SK-N-SH (cell line): Measurements from ENCODE around the gene CTNNA3. TPM values are rescaled to one million over a fixed set of nuclear protein-coding genes. Genes with fewer than 3 reads are reported as not detected.

Experiments used
- CTCF ChIA-PET: fragments of 300-600, 350-600 bp; formaldehyde crosslinking; extraction: SDS; loops from one replicate; lab custom pipeline; 2021; lab: Yijun Ruan, JAX
- POLR2A ChIA-PET: fragments of 350-600 bp; sonication (Branson Sonifier 250); formaldehyde crosslinking; extraction: SDS; loops from one replicate; lab custom pipeline; 2020; ENCODE audit warnings: antibody characterized with exemption, inconsistent platforms; lab: Yijun Ruan, JAX
- DNase-seq: peaks from one replicate; pipeline ENCODE4 v3.0.0; 2012
- H2AFZ ChIP-seq: fragments of 200-600 bp; sonication (generic); 2 replicates; pipeline ENCODE4 v1.8.1; 2016; ENCODE audit warnings: antibody characterized with exemption, mild to moderate bottlenecking, low read depth
- H3F3A ChIP-seq: fragments of 200-600 bp; sonication (generic); replicated peaks from 2 replicates; pipeline ENCODE3; 2016; ENCODE audit warnings: antibody characterized with exemption, mild to moderate bottlenecking; ENCODE audit not compliant: insufficient read depth
- H3K27ac ChIP-seq, 2 experiments: fragments of 200-500 bp in 1 of 2; fragments of 200-600 bp in 1 of 2; sonication (Bioruptor generic) in 1 of 2; sonication (generic), shearing (Covaris generic) in 1 of 2; 2 replicates each; pipeline versions ENCODE4 v1.5.1 to v1.6.1; 2014 to 2016; ENCODE audit warnings: low read depth in 2 of 2, inconsistent platforms in 1 of 2, low read length in 1 of 2, mild to moderate bottlenecking in 1 of 2, mixed read lengths in 1 of 2
- H3K27me3 ChIP-seq: fragments of 200-600 bp; sonication (generic), shearing (Covaris generic); 2 replicates; pipeline ENCODE4 v1.6.1; 2016; ENCODE audit warnings: mixed run types; ENCODE audit not compliant: insufficient read depth
- H3K36me3 ChIP-seq, 2 experiments: fragments of 200-500 bp in 1 of 2; fragments of 200-600 bp in 1 of 2; sonication (Bioruptor generic) in 1 of 2; sonication (generic) in 1 of 2; replicated peaks in 1 of 2; 2 replicates each; pipeline versions ENCODE3 to v1.5.1; 2014 to 2016; ENCODE audit warnings: low read length in 1 of 2, mild to moderate bottlenecking in 1 of 2; ENCODE audit not compliant: insufficient read depth in 2 of 2, control insufficient read depth in 1 of 2
- H3K4me1 ChIP-seq, 2 experiments: fragments of 200-500 bp in 1 of 2; fragments of 200-600 bp in 1 of 2; sonication (Bioruptor generic) in 1 of 2; sonication (generic), shearing (Covaris generic) in 1 of 2; 2 replicates each; pipeline versions ENCODE4 v1.5.1 to v1.6.1; 2014 to 2016; ENCODE audit warnings: low read depth in 1 of 2, low read length in 1 of 2, mixed run types in 1 of 2; ENCODE audit not compliant: insufficient read depth in 2 of 2, control insufficient read depth in 1 of 2
- H3K4me2 ChIP-seq: fragments of 200-600 bp; sonication (generic), shearing (Covaris generic); 2 replicates; pipeline ENCODE4 v1.6.1; 2017; ENCODE audit warnings: mixed run types
- H3K4me3 ChIP-seq, 2 experiments: fragments of 200-500 bp in 1 of 2; fragments of 200-600 bp in 1 of 2; sonication (Bioruptor generic) in 1 of 2; sonication (generic), shearing (Covaris generic) in 1 of 2; 2 replicates each; pipeline versions ENCODE4 v1.5.1 to v1.8.1; 2014 to 2016; ENCODE audit warnings: low read depth in 2 of 2, inconsistent platforms in 1 of 2, low read length in 1 of 2, mild to moderate bottlenecking in 1 of 2, mixed read lengths in 1 of 2, moderate library complexity in 1 of 2
- H3K79me2 ChIP-seq: fragments of 200-600 bp; sonication (generic); 2 replicates; pipeline ENCODE4 v1.8.1; 2017; ENCODE audit warnings: mild to moderate bottlenecking; ENCODE audit not compliant: insufficient read depth
- H3K9ac ChIP-seq: fragments of 200-600 bp; sonication (generic); 2 replicates; pipeline ENCODE4 v1.6.1; 2017; ENCODE audit warnings: mixed run types
- H3K9me2 ChIP-seq: fragments of 200-600 bp; sonication (generic); 2 replicates; pipeline ENCODE4 v1.6.1; 2017; ENCODE audit warnings: mixed run types
- H3K9me3 ChIP-seq: fragments of 200-600 bp; sonication (generic); 2 replicates; pipeline ENCODE4 v1.6.1; 2017; ENCODE audit warnings: mixed run types, mild to moderate bottlenecking, moderate library complexity
- H4K20me1 ChIP-seq: fragments of 200-600 bp; sonication (generic); 2 replicates; pipeline ENCODE4 v1.6.1; 2017; ENCODE audit warnings: mild to moderate bottlenecking, mixed run types; ENCODE audit not compliant: insufficient read depth
- CHD2 ChIP-seq: fragments of 150-350 bp; IDR thresholded peaks from 2 replicates; pipeline ENCODE4 v1.6.1; 2018; ENCODE audit warnings: low read length; ENCODE audit not compliant: partially characterized antibody
- CTCF ChIP-seq: fragments of 200-600 bp; sonication (generic); IDR thresholded peaks from 2 replicates; pipeline ENCODE4 v1.6.1; 2017; ENCODE audit warnings: antibody characterized with exemption, mild to moderate bottlenecking, moderate library complexity
- EP300 ChIP-seq, 2 experiments: IDR thresholded peaks; 2 replicates each; pipeline versions ENCODE4 v1.4.0 to v1.6.1; 2012; ENCODE audit warnings: borderline replicate concordance in 1 of 2, low read depth in 1 of 2, low read length in 1 of 2
- FOXJ3 ChIP-seq: sonication (generic); formaldehyde crosslinking; IDR thresholded peaks from 2 replicates; pipeline ENCODE4 v1.5.1; 2020; ENCODE audit warnings: mild to moderate bottlenecking, missing genetic modification reagents
- FOXM1 ChIP-seq: IDR thresholded peaks from 2 replicates; pipeline ENCODE4 v1.4.0; 2012; ENCODE audit warnings: low read depth, mild to moderate bottlenecking
- GATA2 ChIP-seq: sonication (generic); formaldehyde crosslinking; IDR thresholded peaks from 2 replicates; pipeline ENCODE4 v1.5.0; 2020; ENCODE audit warnings: mild to moderate bottlenecking, missing genetic modification reagents
- IRF3 ChIP-seq: fragments of 150-350 bp; IDR thresholded peaks from 2 replicates; pipeline ENCODE4 v1.6.1; 2016; ENCODE audit warnings: mild to moderate bottlenecking, low read depth, low read length
- JUND ChIP-seq: IDR thresholded peaks from 2 replicates; pipeline ENCODE4 v1.4.0; 2012
- MXI1 ChIP-seq: IDR thresholded peaks from 2 replicates; pipeline ENCODE4 v1.6.1; 2012; ENCODE audit warnings: mild to moderate bottlenecking, low read depth, low read length, improper control_type of control experiment
- RCOR1 ChIP-seq: fragments of 150-350 bp; IDR thresholded peaks from 2 replicates; pipeline ENCODE4 v1.6.1; 2017; ENCODE audit warnings: antibody characterized with exemption, low read length
- SMC3 ChIP-seq: IDR thresholded peaks from 2 replicates; pipeline ENCODE4 v1.6.1; 2012; ENCODE audit warnings: low read depth, low read length, improper control_type of control experiment
- TCF12 ChIP-seq: IDR thresholded peaks from 2 replicates; pipeline ENCODE4 v1.4.0; 2012
- TEAD4 ChIP-seq: IDR thresholded peaks from 2 replicates; pipeline ENCODE4 v1.4.0; 2012; ENCODE audit warnings: mild to moderate bottlenecking, borderline replicate concordance; ENCODE audit not compliant: insufficient read depth
- ZBTB33 ChIP-seq: IDR thresholded peaks from 2 replicates; pipeline ENCODE4 v1.4.0; 2012; ENCODE audit warnings: low read depth, borderline replicate concordance
- WGBS: methylation state at CpG from one replicate; pipeline ENCODE4 v1.1.6; 2017; ENCODE audit warnings: low lambda C conversion rate; 5-methylcytosine and 5-hydroxymethylcytosine counted together
- polyA plus RNA-seq, 3 experiments: library from polyadenylated mRNA; depleted of rRNA; stranded (reverse); fragments of >200 nt; gene quantifications; 2 replicates each; pipeline ENCODE4 v1.2.3, GENCODE V29; 2012
- TF ChIP-seq, protein P1 (sequence below): IDR thresholded peaks from 2 replicates; pipeline ENCODE4 v1.6.1; 2012; ENCODE audit warnings: mild to moderate bottlenecking, low read depth, low read length, moderate library complexity

Gene CTNNA3
- polyA plus RNA-seq, 1 of the 3 experiments (the other 2 are of a cell fraction): not detected

- CTCF ChIA-PET: interaction anchor here (1.3 kb wide), 1 partner anchor 9 kb away, joined by 5 read pairs; no protein-coding TSS in a partner anchor
- no peak for DNase-seq
- H3K79me2 ChIP-seq: no peaks in the 10 kb centered on the region
Measured at GRCh38 chr10:66940965-66941364, 755.0 kb downstream of the CTNNA3 start.

GRCh38 chr10:66934711-66935110 lies 761.3 kb downstream of the CTNNA3 start:
- Histone ChIP-seq H3K9me3 (no peaks in the 10 kb centered on the region), H3K9ac (no peak overlapping the region), H3K79me2 (no peaks in the 10 kb centered on the region), H3F3A (no peaks in the 10 kb centered on the region), H3K27ac (no peak overlapping the region), H3K4me2 (no peak overlapping the region), H2AFZ (no peak overlapping the region), H3K9me2 (no peaks in the 10 kb centered on the region), H3K4me1 (no peaks in the 10 kb centered on the region), H3K36me3 (no peaks in the 10 kb centered on the region), H4K20me1 (no peaks in the 10 kb centered on the region), H3K4me3 (no peak overlapping the region), H3K27me3 (no peaks in the 10 kb centered on the region; the same call in 1 of the 2 replicates)
- TF ChIP-seq FOXJ3 (CRISPR knock-in tag) (no peak), ZBTB33 (no peak), CHD2 (no peak), GATA2 (CRISPR knock-in tag) (no peak), TCF12 (no peak), FOXM1 (no peak)
- TF ChIP-seq, protein P1, sequence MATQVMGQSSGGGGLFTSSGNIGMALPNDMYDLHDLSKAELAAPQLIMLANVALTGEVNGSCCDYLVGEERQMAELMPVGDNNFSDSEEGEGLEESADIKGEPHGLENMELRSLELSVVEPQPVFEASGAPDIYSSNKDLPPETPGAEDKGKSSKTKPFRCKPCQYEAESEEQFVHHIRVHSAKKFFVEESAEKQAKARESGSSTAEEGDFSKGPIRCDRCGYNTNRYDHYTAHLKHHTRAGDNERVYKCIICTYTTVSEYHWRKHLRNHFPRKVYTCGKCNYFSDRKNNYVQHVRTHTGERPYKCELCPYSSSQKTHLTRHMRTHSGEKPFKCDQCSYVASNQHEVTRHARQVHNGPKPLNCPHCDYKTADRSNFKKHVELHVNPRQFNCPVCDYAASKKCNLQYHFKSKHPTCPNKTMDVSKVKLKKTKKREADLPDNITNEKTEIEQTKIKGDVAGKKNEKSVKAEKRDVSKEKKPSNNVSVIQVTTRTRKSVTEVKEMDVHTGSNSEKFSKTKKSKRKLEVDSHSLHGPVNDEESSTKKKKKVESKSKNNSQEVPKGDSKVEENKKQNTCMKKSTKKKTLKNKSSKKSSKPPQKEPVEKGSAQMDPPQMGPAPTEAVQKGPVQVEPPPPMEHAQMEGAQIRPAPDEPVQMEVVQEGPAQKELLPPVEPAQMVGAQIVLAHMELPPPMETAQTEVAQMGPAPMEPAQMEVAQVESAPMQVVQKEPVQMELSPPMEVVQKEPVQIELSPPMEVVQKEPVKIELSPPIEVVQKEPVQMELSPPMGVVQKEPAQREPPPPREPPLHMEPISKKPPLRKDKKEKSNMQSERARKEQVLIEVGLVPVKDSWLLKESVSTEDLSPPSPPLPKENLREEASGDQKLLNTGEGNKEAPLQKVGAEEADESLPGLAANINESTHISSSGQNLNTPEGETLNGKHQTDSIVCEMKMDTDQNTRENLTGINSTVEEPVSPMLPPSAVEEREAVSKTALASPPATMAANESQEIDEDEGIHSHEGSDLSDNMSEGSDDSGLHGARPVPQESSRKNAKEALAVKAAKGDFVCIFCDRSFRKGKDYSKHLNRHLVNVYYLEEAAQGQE: no peak
- CTCF ChIA-PET: interaction anchor here (1.4 kb wide), 1 partner anchor 9 kb away, joined by 9 read pairs; the partner anchor contains the start of gene LRRTM3
- no peak for DNase-seq
- POLR2A ChIA-PET: no interaction called here

More at GRCh38 chr10:66940965-66941364, 755.0 kb downstream of the CTNNA3 start:
- Histone ChIP-seq H2AFZ (no peak overlapping the region), H3K4me1 (no peaks in the 10 kb centered on the region), H3K27ac (no peak overlapping the region), H3K9me2 (no peaks in the 10 kb centered on the region), H3K9ac (no peak overlapping the region), H3F3A (no peaks in the 10 kb centered on the region), H3K9me3 (no peaks in the 10 kb centered on the region), H3K4me3 (no peak overlapping the region), H3K27me3 (no peaks in the 10 kb centered on the region), H3K4me2 (no peak overlapping the region), H3K36me3 (no peaks in the 10 kb centered on the region), H4K20me1 (no peaks in the 10 kb centered on the region)
- 2% methylated on average over 3 of the region's 3 CpGs for WGBS
- POLR2A ChIA-PET: no interaction called here
- no peak for TF ChIP-seq JUND
- TF ChIP-seq SMC3: no peak
- TF ChIP-seq EP300 (IDR thresholded peaks at IDR 0.05; ENCODE audit: borderline replicate concordance in 1 of 2, low read depth in 1 of 2, low read length in 1 of 2): no peak
- no peak for TF ChIP-seq TEAD4
- TF ChIP-seq FOXJ3 (CRISPR knock-in tag): no peak
- no peak for TF ChIP-seq CTCF
- no peak for TF ChIP-seq TCF12
- no peak for TF ChIP-seq MXI1
- no peak for TF ChIP-seq GATA2 (CRISPR knock-in tag)
- no peak for TF ChIP-seq IRF3
- TF ChIP-seq RCOR1: no peak
